ENCODE data around the gene DHFR2. TPM values are rescaled to one million over a fixed set of nuclear protein-coding genes. Genes with fewer than 3 reads are reported as not detected.

Gene DHFR2
- total and polyA plus RNA-seq, 4 donors, result 2.3 to 7.1 (median 4.4) TPM

GRCh38 chr3:94070341-94070911, 7.7 kb upstream of the DHFR2 start:
- no peaks in the 10 kb centered on the region for H3K9me3 ChIP-seq (ENCODE audit: control insufficient read depth, low read length)
- intact Hi-C loops (cut with DNase I), result no loop called here
- no peak overlapping the region for H3K27ac ChIP-seq (ENCODE audit: low read depth in 1 of 2, low read length in 2 of 2)
- H3K27me3 ChIP-seq (ENCODE audit: control insufficient read depth in 1 of 2, insufficient read depth in 2 of 2, low read length in 1 of 2), result no peaks in the 10 kb centered on the region
- no peak overlapping the region for H3K4me3 ChIP-seq (ENCODE audit: low read length in 2 of 2)
- no peaks in the 10 kb centered on the region for H3K4me1 ChIP-seq (ENCODE audit: control insufficient read depth in 1 of 2, insufficient read depth in 2 of 2, low read length in 2 of 2)
- no peak for ATAC-seq (ENCODE audit: low FRiP score)
- WGBS, 2 donors, result 92 to 95% methylated on average over 6 of the region's 6 CpGs
- H3K36me3 ChIP-seq (ENCODE audit: control insufficient read depth in 1 of 2, insufficient read depth in 2 of 2, low read length in 1 of 2), result peaks cover 0 to 2% of the 10 kb centered on the region in 2 donors
- DNase-seq, result no peak

- WGBS, 2 donors, result 44 to 47% methylated on average over 4 of the region's 4 CpGs
- ATAC-seq (ENCODE audit: low FRiP score) (peak; percentile 62), DNase-seq (no peak)
- intact Hi-C loops (cut with DNase I), result loop anchor here (5.0 to 10.0 kb wide), 2 partner anchors 67 to 155 kb away; no protein-coding TSS in a partner anchor
- H3K36me3 ChIP-seq (ENCODE audit: control insufficient read depth in 1 of 2, insufficient read depth in 2 of 2, low read length in 1 of 2), result peaks cover 0 to 2% of the 10 kb centered on the region in 2 donors
- no peak overlapping the region for H3K27ac ChIP-seq (ENCODE audit: low read depth in 1 of 2, low read length in 2 of 2)
- peaks cover 0 to 3% of the 10 kb centered on the region in 2 donors for H3K4me1 ChIP-seq (ENCODE audit: control insufficient read depth in 1 of 2, insufficient read depth in 2 of 2, low read length in 2 of 2)
- no peaks in the 10 kb centered on the region for H3K9me3 ChIP-seq (ENCODE audit: control insufficient read depth, low read length)
- no peak overlapping the region for H3K4me3 ChIP-seq (ENCODE audit: low read length in 2 of 2)
- H3K27me3 ChIP-seq (ENCODE audit: control insufficient read depth in 1 of 2, insufficient read depth in 2 of 2, low read length in 1 of 2), result no peaks in the 10 kb centered on the region
Observed at GRCh38 chr3:94069194-94069813, 6.6 kb upstream of the DHFR2 start.

DNA sequence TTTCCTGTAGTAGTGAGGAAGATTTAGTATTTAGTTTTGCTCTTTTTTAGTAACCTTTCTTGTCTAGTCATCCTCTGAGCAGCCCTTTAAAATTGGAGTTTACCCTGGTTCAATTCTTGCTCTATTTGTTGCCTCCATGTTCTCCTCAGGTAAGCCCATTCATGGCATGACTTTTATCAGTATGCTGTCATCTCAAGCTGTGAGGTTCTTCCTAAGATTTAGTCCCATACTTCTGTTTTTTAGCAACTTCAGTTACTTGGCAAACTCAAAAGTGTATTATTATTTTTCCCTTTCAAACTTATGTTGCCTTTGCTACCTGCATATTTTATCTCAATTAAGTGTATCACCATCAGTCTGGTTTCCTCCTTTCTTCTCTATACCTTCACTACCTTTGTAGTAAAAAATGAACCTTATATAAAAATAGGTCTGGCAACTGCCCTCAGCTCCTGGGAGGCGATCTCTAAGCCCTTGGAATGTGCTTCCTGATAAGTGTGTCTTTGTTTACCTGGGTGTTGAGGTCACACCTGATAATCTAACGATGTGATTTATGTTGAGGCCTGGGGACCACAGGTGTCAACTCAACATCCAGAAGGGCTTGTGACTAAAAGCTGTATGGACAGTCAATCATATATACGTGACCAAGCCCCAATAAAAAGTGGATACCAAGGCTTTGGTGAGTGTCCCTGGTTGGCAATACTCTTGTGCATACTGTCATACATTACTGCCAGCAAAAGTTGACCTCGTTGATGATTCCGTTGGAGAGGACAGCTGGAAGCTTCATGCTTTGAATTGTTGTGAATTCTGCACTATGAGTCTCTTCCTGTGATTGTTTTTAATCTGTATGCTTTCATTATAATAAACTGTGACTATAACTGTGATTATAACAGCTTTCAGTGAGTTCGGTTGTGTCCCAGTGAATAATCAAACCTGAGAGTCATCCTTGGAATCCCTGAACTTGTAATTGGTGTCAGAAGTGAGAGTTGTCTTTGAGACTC, 4.1 kb upstream of the DHFR2 start:
- no peak overlapping the region for H3K4me3 ChIP-seq (ENCODE audit: low read length in 2 of 2)
- ATAC-seq (ENCODE audit: low FRiP score), result no peak
- peaks cover 0 to 3% of the 10 kb centered on the region in 2 donors for H3K4me1 ChIP-seq (ENCODE audit: control insufficient read depth in 1 of 2, insufficient read depth in 2 of 2, low read length in 2 of 2)
- no peaks in the 10 kb centered on the region for H3K9me3 ChIP-seq (ENCODE audit: control insufficient read depth, low read length)
- peaks cover 0 to 2% of the 10 kb centered on the region in 2 donors for H3K36me3 ChIP-seq (ENCODE audit: control insufficient read depth in 1 of 2, insufficient read depth in 2 of 2, low read length in 1 of 2)
- WGBS, 2 donors, result 87 to 91% methylated on average over 6 of the region's 6 CpGs
- intact Hi-C loops (cut with DNase I), result loop anchor here (5.0 to 10.0 kb wide), 2 partner anchors 65 to 152 kb away; no protein-coding TSS in a partner anchor
- no peak overlapping the region for H3K27ac ChIP-seq (ENCODE audit: low read depth in 1 of 2, low read length in 2 of 2)
- no peak for DNase-seq
- no peaks in the 10 kb centered on the region for H3K27me3 ChIP-seq (ENCODE audit: control insufficient read depth in 1 of 2, insufficient read depth in 2 of 2, low read length in 1 of 2)

DNA sequence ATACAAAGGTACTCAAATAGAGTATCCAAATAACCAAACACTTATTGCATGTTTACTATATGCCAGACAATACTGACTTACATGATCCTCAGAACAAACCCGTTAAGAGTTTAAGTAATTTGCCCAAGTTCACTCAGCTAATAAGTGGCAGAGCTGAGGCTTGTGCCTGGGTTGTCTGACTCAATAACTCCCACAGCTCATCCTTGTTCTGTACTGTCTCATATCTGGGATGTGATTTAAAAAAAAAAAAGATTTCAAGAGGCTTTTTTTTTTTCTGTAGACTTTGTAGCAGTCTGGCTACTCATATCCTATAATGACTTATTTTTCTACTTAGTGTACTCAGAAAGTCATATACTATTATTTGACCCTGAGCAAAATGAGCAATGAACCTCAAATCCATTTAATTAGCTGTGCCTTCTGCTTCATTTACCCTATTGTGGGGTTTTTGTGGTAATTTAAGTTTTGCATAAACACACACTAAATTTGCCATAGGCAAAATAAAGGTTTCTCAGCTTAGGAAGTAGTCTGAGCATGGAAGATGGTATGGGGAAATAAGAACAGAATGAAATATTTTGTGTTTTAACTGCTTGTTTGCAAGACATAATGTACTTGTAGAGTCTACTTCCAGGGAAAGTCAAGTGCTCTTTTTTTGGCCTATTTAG, 3.2 kb upstream of the DHFR2 start:
- no peak overlapping the region for H3K27ac ChIP-seq (ENCODE audit: low read depth in 1 of 2, low read length in 2 of 2)

GRCh38 chr3:94065122-94065521, 2.4 kb upstream of the DHFR2 start:
- no peak overlapping the region for H3K27ac ChIP-seq (ENCODE audit: low read depth in 1 of 2, low read length in 2 of 2)
- no peak for ATAC-seq (ENCODE audit: low FRiP score)
- intact Hi-C loops (cut with DNase I), result loop anchor here (5.0 to 10.0 kb wide), 2 partner anchors 63 to 150 kb away; no protein-coding TSS in a partner anchor
- H3K4me3 ChIP-seq (ENCODE audit: low read length in 2 of 2), result no peak overlapping the region
- 59 to 73% methylated on average over 1 of the region's 1 CpG for WGBS, 2 donors
- H3K36me3 ChIP-seq (ENCODE audit: control insufficient read depth in 1 of 2, insufficient read depth in 2 of 2, low read length in 1 of 2), result peaks cover 0 to 2% of the 10 kb centered on the region in 2 donors
- H3K27me3 ChIP-seq (ENCODE audit: control insufficient read depth in 1 of 2, insufficient read depth in 2 of 2, low read length in 1 of 2), result no peaks in the 10 kb centered on the region
- H3K4me1 ChIP-seq (ENCODE audit: control insufficient read depth in 1 of 2, insufficient read depth in 2 of 2, low read length in 2 of 2), result peaks cover 0 to 3% of the 10 kb centered on the region in 2 donors
- DNase-seq, result no peak
- H3K9me3 ChIP-seq (ENCODE audit: control insufficient read depth, low read length), result no peaks in the 10 kb centered on the region

More for the DNA sequence above, 3.2 kb upstream of the DHFR2 start:
- DNase-seq (no peak), ATAC-seq (ENCODE audit: low FRiP score) (no peak)
- intact Hi-C loops (cut with DNase I), result loop anchor here (5.0 to 10.0 kb wide), 2 partner anchors 64 to 151 kb away; no protein-coding TSS in a partner anchor
- no peaks in the 10 kb centered on the region for H3K9me3 ChIP-seq (ENCODE audit: control insufficient read depth, low read length)
- H3K4me3 ChIP-seq (ENCODE audit: low read length in 2 of 2), result no peak overlapping the region
- peaks cover 0 to 3% of the 10 kb centered on the region in 2 donors for H3K4me1 ChIP-seq (ENCODE audit: control insufficient read depth in 1 of 2, insufficient read depth in 2 of 2, low read length in 2 of 2)
- 82 to 96% methylated on average over 1 of the region's 1 CpG for WGBS, 2 donors
- H3K36me3 ChIP-seq (ENCODE audit: control insufficient read depth in 1 of 2, insufficient read depth in 2 of 2, low read length in 1 of 2), result peaks cover 0 to 2% of the 10 kb centered on the region in 2 donors
- H3K27me3 ChIP-seq (ENCODE audit: control insufficient read depth in 1 of 2, insufficient read depth in 2 of 2, low read length in 1 of 2), result no peaks in the 10 kb centered on the region

DNA sequence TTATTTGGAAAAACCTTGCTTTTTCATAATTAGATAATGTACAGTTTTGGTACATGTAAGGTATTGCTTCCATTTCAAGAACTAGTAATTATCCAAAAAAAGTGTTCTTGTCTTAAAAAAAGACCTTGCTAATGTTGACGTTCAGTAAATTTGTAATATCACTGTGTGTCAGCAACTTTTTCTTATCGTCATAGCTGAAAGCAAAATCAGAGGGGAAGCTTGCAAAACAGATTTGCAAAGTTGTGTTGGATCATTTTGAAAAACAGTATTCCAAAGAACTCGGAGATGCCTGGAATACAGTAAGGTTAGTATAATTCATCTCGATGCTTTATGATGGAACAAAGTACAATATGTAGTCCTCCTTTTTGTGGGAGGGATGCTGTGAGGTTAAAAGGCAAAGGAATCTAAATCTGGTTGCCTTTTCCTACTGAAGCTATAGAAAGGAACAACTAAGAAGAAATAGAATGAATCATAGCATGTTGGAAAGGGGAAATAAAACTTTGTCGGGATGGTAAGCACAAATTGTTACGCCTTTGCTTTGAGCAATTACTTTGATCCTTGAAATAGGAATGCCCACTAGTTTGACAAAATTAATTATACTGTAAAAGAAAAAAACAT, 1.6 kb upstream of the DHFR2 start:
- Histone ChIP-seq H3K4me3 (ENCODE audit: low read length in 2 of 2) (no peak overlapping the region), H3K36me3 (ENCODE audit: control insufficient read depth in 1 of 2, insufficient read depth in 2 of 2, low read length in 1 of 2) (peaks cover 0 to 2% of the 10 kb centered on the region in 2 donors), H3K9me3 (ENCODE audit: control insufficient read depth, low read length) (no peaks in the 10 kb centered on the region), H3K4me1 (ENCODE audit: control insufficient read depth in 1 of 2, insufficient read depth in 2 of 2, low read length in 2 of 2) (peaks cover 0 to 3% of the 10 kb centered on the region in 2 donors), H3K27me3 (ENCODE audit: control insufficient read depth in 1 of 2, insufficient read depth in 2 of 2, low read length in 1 of 2) (no peaks in the 10 kb centered on the region), H3K27ac (ENCODE audit: low read depth in 1 of 2, low read length in 2 of 2) (no peak overlapping the region)
- DNase-seq, result no peak
- ATAC-seq (ENCODE audit: low FRiP score), result no peak
- intact Hi-C loops (cut with DNase I), result loop anchor here in 1 of 2 donors (5.0 to 10.0 kb wide), 2 partner anchors 82 to 150 kb away; partner anchors contain the start of gene ARL13B
- 64% methylated on average over 6 of the region's 6 CpGs for WGBS, 2 donors

- ATAC-seq (ENCODE audit: low FRiP score), result no peak
Observed at GRCh38 chr3:94063496-94064119, 892 bp upstream of the DHFR2 start.

More at GRCh38 chr3:94063496-94064119, 892 bp upstream of the DHFR2 start:
- no peak for DNase-seq
- peaks cover 0 to 3% of the 10 kb centered on the region in 2 donors for H3K4me1 ChIP-seq (ENCODE audit: control insufficient read depth in 1 of 2, insufficient read depth in 2 of 2, low read length in 2 of 2)
- no peaks in the 10 kb centered on the region for H3K27me3 ChIP-seq (ENCODE audit: control insufficient read depth in 1 of 2, insufficient read depth in 2 of 2, low read length in 1 of 2)
- peak overlapping the region in 1 of 2 donors; percentile 32 for H3K27ac ChIP-seq (ENCODE audit: low read depth in 1 of 2, low read length in 2 of 2)
- WGBS, 2 donors, result 49 to 53% methylated on average over 17 of the region's 17 CpGs
- H3K4me3 ChIP-seq (ENCODE audit: low read length in 2 of 2), result peak overlapping the region; percentile 60 to 92
- intact Hi-C loops (cut with DNase I), result loop anchor here in 1 of 2 donors (5.0 to 10.0 kb wide), 2 partner anchors 81 to 149 kb away; partner anchors contain the start of gene ARL13B
- peaks cover 0 to 2% of the 10 kb centered on the region in 2 donors for H3K36me3 ChIP-seq (ENCODE audit: control insufficient read depth in 1 of 2, insufficient read depth in 2 of 2, low read length in 1 of 2)
- H3K9me3 ChIP-seq (ENCODE audit: control insufficient read depth, low read length), result no peaks in the 10 kb centered on the region

All from aorta (tissue), 5 donors.